ENCODE measurements around the gene SCAI.

The SCAI gene

DNA sequence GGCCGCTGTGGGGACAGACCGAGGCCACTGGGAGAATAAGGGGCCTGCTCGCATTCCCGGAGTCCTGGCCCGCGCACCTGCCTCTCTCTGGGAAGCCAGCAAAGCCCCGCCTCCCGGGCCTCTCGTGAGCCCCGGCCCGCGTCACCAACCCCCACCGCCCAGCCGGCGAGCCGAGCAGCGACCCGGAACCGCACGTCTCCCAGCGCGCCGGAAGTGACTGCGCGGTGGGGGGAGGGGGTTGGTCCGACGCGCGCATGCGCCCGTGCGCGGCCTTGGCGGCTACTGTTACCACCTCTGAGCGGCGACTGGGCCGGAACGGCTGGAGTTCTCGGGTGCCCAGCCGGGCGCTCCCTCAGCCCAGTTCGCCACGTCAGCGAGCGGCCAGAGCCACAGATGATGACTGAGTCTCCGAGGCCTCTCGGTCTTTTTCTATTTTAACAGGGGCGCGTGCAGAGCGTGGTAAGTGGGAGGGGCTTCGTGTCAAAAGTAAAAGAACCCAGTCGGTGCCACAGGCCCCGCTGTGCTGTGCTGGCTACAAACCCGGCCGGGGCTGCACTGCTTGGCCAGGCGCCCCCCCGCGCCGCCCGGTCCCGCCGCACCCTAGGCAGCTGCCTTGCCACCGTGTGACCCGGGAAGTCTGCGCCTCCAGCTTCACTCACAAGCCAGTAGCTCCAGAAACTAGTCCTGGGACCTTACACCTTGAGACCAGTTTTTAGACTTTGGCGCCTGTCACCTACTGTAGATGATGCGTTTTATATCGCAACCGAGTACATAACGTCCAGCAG is 202.2 kb downstream of the SCAI start, which contains the start of gene GOLGA1:
Gene GOLGA1 (minus strand): TSS at position 190 of the 785 bp plus-strand sequence. CDS start 2,372 bp downstream, outside the sequence.
- DNase-seq: peak; percentile 95

DNA sequence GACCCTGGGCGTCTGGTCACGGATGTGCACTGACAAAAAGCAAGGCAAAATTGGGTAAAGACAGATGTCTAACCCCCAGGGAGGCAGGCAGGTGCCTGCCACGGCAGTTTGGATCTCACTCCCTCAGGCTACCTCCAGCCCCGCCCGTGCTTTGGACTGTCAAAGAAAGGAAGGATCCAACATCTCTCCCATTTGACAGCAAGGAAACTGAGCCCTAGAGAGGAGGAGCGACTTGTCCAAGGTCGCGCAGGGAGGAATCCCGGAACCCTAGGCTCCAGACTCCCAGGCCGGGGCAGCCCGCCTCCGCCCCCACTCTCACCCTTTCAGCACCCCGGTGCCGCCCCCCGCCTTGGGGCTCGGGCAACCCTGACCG is 202.8 kb downstream of the SCAI start:
- DNase-seq: peak; percentile 36

DNA sequence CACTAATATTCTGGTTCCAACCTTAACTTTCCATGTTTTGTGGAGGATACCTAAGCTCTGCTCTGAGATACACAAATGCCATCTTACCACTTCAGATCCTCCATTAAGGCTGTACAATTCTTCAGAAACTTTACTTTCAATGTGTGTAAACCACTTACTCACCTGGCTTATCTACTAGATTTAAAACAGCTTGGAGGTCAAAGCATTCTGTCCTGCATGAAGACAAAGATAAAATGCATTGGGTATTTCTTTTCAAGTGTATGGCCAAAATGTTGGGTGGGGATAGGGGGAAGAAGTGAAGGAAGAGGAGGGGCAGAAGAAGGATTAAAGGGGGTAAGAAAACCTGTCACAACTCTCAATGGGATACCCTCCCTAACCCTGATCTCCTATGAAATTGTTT is 203.4 kb downstream of the SCAI start:
- no peak for DNase-seq

DNA sequence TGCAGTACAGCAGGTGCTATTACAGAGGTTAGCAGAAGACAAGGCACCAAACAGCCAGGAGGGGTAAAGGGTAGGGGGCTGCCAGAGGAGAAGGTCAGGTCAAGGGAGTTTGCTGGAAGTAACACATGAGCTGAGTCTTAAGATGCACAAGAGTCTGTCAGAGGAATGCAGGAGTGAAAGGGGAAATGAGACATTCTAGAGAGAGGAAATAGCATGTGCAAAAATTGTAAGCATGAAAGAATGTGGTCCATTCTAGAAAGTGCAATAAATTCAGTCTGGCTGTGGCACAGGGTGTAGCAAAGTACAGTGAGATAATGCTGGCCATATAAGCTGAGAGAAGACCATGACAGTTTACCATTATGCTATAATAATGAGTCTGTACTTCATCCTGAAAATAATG is 209.0 kb downstream of the SCAI start:
- DNase-seq: no peak

DNA sequence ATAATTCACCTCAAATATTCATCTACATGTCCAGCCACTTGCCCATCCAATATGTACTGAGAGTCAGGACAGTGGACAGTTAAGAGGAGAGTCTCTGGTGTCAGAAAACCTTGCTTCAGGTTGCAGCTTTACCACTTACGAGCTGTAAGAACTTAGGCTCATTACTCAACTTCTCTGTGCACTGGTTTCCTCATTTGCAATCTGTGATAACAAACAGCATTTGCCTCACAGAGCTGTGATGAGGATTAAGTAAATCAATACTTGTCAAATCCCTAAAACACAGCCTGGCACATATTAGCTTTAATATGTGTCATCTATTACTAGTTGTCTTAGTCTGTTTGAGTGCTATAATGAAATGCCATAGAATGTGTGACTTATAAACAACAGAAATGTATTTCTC is 211.0 kb downstream of the SCAI start:
- DNase-seq: no peak

DNA sequence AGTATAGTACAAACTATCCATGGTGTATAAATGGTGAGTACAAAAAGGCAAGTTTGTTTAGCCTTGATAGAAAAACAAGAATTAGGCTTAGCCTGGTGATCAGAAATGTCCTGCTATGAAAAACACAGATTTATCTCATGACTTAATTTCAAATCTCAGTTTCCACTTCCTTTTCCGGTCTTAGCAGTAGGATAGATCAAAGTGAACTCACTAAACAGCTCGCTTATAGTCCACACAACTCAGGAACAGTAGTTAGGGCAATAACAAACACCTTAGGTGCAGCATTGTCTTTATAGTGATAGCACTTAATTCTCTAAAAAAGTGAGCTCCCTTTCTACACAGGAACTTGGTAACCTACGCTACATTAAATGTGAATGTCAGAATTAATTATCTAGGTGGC is 213.9 kb downstream of the SCAI start:
- DNase-seq: no peak

DNA sequence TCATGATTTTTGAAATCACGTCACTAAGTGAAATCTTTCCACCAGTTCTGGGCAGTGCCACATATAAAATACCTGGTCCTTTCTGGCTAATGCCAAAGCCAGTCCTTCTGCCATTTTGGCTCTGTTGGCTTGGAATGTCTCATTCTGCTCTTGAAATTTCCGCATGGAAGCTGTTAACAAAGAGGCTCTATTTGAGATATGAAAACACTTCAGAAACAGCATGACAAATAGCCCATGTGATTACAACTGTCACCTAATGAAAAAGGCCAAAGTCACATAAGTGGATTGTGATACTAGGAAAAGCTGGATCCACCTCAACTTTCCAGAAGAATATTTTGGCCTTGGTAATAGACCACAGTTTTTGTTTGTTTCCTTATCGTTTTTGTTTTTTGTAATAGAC is 215.2 kb downstream of the SCAI start:
- peak; percentile 17 for DNase-seq

DNA sequence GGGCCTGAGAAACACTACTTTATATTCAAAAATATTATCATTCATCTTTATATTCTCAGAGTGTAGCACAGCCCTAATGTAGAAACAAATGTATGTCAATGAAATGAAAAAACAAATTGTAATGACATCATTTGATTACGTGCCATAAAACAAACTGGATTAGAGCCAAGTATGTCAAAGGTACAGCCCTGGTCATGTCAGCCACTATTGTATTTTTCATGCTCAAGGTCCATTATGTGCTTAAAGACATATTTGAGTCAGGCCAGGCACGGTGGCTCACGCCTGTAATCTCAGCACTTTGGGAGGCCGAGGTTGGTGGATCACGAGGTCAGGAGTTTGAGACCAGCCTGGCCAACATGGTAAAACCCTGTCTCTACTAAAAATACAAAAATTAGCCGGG is 222.9 kb downstream of the SCAI start:
- DNase-seq: peak; percentile 73

DNA sequence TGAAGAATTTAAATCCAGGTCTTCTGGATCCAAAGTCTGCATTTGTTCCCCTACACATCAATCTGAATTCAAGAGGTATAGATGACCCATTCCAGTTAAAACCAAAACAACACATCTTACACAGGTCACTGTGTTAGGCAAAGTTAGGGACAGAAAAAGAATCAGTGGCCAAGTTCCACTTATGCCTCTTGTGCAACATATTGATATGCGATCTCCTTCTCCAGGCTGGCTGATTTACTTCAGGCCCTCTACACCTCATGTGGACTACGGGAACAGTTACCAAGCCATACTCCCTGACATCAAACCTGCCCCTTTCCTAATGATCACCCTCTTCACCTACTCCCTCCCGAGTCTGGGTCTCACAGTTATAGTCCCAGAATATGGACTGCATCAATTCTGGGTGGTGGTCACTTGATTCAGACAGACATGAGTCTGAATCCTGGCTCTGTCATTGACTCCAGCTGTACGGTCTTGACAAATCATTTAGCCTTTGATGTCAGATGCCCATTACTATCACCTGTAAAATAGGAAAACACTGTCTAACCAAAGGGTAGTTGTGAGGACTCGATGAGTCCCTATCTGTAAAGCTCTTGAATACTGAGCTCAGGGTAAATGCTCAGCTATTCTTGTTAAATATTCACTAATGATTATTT is 228.4 kb downstream of the SCAI start:
- DNase-seq: no peak

DNA sequence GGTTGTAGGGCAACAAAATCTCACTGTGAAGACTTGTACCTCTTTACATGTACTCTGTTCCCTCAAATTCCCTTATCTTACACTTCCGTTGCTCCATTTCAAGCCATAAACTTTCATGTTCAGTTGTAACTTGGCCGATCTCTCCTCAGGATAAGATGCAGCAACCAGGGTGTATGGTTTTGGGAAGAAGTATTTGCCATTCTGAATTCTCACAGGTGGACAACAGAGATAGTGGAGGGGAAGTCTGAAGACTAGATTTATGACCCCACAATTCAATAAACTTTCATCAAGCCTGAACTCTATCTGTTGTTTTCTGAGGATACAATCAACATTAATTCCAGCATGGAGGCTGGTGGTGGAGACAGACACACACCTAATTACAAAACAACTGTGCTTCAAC is 229.9 kb downstream of the SCAI start:
- DNase-seq: no peak

DNA sequence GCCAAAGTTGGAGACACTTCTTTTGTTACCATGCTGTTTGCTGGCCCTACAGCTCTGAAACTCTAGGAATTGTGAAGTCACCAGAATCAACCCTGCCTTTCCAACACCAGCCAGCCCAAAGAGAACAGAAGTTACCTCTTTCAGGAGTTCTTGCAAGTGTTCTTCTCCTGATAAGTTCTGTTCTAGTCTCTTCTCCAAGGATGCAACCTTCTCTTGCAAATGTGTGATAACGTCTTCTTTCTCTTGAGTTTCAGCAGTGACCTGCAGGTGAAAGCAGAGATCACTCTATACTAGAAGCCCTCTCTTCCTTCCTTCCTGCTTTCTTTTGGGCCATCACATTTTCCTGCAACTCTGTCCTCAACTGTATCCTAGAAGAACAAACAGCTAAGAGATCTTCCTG is 231.6 kb downstream of the SCAI start:
- DNase-seq: no peak

DNA sequence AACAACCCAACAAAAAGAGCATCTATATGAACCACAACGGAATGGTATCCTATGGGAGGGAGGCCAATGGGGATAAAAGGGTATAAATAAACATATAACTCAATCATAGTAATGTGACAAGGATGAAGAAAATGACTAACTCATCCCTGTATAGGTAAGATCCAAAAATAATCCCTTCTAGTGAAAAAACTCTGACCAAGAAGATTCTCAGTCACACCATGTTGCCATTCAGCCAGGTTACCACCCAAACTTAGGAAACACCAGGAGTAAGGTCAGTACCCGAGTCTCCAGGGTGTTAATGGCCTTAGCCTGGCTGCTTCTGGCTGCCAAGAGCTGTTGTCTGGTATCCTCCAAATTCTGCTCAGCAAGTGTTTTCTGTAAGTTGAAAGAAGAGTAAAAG is 235.2 kb downstream of the SCAI start:
- no peak for DNase-seq

DNA sequence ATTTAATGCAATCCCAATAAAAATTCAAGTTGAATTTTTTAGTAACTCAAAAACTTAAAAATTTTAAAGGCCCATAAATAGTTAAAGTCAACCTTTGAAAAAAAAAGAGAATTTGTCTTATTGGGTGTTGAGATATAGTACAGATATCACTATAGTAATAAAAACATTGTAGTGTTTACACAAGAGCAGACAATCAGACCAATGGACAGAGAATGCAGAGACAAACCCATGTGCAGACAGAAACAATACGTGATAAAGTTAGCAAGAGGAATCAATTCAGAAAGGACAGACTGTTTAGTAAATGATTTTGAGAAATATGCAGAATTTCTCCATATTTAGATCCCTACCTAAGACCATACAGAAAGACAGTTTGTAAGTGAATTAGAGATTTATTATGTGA is 236.4 kb downstream of the SCAI start:
- no peak for DNase-seq

DNA sequence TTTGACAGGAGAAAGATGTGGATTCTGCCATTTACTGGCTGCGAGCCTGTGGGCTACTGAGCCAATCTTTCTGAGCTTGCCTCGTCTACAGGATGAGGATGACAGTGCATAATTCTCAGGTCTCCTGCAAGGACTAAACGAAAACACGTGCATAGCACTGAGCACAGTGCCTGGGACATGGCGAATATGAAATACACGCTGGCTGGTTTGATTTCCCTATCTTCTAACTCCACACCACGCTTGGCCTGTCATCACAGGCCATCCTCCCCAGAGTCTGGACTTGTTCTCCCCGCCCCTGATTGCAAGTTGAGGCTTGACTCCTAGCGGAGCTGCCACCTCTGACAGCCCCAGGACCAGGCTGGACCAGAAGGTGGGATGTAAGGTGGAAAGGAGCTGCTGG is 243.5 kb downstream of the SCAI start:
- no peak for DNase-seq

DNA sequence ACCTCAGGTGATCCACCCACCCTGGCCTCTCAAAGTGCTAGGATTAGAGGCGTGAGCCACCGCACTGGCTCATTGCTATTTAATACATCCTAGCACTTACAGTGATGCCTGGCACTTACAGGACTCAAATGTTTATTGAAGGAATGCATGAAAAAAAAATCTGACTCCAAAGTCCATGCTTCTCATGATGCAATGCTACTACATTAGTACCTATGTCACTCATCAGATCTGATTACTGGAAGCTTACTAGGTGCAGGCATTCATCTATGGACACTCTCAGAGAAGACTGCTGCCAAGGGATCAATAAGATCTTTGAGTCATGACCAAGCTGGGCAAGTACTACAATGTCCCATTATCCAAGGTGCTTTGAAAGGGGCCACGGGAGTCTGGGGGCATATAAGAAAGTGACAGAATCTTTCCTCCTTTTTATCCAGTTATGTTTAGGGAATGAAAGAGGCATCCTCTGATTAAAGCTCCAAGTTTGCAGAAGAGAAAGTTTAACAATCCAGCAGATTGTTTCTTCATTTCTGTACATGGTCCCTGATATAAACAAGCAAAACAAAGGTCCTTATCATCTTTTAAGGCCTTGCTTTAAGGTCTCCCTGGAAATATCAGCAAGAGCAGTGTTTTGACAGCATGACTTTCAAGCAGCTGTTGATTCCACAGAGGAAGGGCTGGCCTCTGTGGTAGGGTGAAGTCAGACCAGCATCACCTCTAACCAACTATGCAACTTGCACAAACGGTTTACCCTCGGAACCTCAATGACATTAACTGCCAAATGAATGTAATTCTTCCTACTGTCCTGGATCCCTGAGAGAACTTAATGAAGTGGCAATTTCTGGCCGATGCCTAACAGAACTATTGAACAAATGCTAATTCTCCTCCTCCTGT is 245.5 kb downstream of the SCAI start:
- no peak for DNase-seq

DNA sequence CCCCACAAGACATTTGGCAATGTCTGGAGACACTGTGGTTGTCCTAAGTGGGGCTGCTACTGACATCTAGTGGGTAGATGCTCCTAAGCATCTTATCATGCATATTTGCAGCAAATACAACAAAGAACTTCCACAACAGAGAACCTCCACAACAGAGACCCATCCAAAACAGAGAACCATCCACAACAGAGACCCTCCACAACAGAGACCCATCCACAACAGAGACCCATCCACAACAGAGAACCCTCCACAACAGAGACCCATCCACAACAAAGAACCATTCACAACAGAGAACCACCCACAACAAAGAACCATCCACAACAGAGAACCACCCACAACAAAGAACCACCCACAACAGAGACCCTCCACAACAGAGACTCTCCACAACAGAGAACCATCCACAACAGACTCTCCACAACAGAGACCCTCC is 248.6 kb downstream of the SCAI start:
- peak; percentile 4 for DNase-seq

DNA sequence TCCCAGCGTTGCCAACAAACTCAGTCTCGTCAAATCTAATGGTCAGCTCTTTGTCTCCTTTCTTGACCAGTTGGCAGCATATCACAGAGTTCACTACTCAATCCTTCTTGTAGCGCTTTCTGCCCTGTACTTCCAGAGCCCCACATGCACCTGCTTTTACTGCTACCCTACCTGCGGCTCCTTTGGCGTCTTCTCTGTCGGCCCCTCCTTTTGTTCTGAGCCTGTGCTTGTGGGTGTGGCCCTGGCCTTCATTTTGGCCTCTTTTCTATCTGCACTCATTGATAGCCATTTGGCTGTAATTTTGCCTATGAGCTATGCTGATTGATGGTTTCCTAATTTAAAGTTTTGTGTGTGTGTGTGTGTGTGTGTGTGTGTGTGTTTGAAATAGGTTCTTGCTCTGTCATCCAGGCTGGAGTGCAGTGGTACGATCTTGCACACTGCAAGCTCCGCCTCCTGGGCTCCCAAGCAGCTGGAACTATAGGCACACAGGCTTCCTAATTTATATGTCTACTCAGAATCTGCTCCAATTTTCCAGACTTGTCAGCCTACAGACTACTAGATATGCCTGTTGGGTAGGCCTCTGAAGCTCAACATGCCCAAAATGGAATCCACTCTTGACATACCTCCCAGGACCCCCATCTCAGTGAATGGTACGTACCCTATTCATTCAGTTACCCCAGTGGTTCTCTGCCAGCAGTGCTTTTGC is 249.1 kb downstream of the SCAI start:
- no peak for DNase-seq
